ENCODE measurements around the gene TRPM3. TPM values are rescaled to one million over a fixed set of nuclear protein-coding genes. Genes with fewer than 3 reads are reported as not detected.

Gene TRPM3
- total RNA-seq, 1 donor from 2014 or later, result not detected

DNA sequence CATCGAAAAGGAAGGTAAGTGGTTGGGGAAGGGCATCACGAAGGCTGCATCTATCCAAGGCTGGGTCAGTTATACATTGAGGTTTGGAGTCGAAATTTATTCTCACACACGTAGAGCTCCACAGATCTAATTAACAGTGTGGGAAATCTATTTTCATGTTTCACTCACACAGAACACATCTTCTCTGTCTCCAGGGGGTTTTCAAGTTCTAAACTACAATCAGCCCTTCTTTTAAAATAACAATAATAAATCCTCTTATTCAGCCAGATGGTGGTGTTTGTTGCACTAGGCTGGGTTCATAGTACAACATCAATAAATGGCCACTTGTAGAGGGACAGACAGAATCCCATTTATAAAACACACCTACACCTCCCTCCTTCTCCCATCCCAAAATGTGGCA is 532.4 kb downstream of the TRPM3 start:
- no peaks in the 10 kb centered on the region for H3K27me3 Mint-ChIP-seq (ENCODE audit: low read depth)

DNA sequence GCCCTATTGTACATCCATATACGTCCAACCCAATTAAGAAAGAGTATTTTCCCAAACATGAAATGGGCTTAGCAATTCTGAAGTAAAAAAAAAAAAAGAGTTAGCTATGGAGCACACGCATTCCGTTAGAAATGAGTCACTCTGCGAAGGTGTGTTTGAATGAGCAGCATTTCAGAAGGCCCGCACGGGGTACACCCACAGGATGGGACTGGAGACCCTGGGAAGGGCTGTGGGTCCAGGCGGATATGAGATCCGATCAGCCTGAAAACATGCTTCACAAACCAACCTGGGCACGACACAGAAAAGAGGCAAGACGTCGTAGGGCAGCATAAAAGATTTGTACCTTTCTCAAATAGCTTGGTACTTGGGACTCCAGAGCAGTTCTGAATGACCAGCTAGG is 533.0 kb downstream of the TRPM3 start:
- intact Hi-C loops (cut with micrococcal nuclease), result no loop called here
- no peak overlapping the region for H3K4me3 Mint-ChIP-seq (ENCODE audit: low read depth)
- no peak for DNase-seq (ENCODE audit: low spot score)
- H3K36me3 Mint-ChIP-seq (ENCODE audit: low read depth), result no peaks in the 10 kb centered on the region
- no peaks in the 10 kb centered on the region for H3K9me3 Mint-ChIP-seq
- no peaks in the 10 kb centered on the region for H3K27me3 Mint-ChIP-seq (ENCODE audit: low read depth)
- no peaks in the 10 kb centered on the region for H3K4me1 Mint-ChIP-seq (ENCODE audit: low read depth)
- H3K27ac Mint-ChIP-seq, result no peak overlapping the region

More for the DNA sequence above, 532.4 kb downstream of the TRPM3 start:
- Mint-ChIP-seq H3K4me3 (ENCODE audit: low read depth) (no peak overlapping the region), H3K9me3 (no peaks in the 10 kb centered on the region), H3K4me1 (ENCODE audit: low read depth) (no peaks in the 10 kb centered on the region), H3K27ac (no peak overlapping the region), H3K36me3 (ENCODE audit: low read depth) (no peaks in the 10 kb centered on the region)
- intact Hi-C loops (cut with micrococcal nuclease), result no loop called here
- no peak for DNase-seq (ENCODE audit: low spot score)

DNA sequence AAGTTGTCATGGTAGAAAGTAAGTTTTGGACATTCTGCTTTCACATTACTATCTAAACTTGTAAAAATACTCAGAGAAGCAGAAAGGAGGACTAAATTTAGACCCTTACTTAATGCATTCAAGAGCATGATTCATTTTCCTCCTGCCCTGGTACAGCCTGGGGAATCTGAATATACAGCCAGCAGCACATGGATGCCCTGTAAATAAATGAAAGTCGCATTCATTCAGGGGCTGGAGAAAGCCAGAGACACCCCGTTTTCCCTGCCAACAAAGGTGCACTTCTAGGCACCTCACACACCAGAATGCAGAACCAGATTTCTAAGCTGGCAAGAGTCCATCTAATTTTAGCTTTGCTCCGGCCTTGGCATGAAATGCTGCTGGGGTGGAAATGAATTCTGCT is 534.2 kb downstream of the TRPM3 start:
- H3K4me1 Mint-ChIP-seq (ENCODE audit: low read depth), result no peaks in the 10 kb centered on the region
- H3K27me3 Mint-ChIP-seq (ENCODE audit: low read depth), result no peaks in the 10 kb centered on the region
- H3K36me3 Mint-ChIP-seq (ENCODE audit: low read depth), result no peaks in the 10 kb centered on the region
- DNase-seq (ENCODE audit: low spot score), result no peak
- H3K4me3 Mint-ChIP-seq (ENCODE audit: low read depth), result no peak overlapping the region
- intact Hi-C loops (cut with micrococcal nuclease), result no loop called here
- H3K27ac Mint-ChIP-seq, result no peak overlapping the region
- no peaks in the 10 kb centered on the region for H3K9me3 Mint-ChIP-seq

GRCh38 chr9:70586476-70586875 is 534.9 kb downstream of the TRPM3 start:
- Mint-ChIP-seq H3K27ac (no peak overlapping the region), H3K9me3 (no peaks in the 10 kb centered on the region), H3K36me3 (ENCODE audit: low read depth) (no peaks in the 10 kb centered on the region), H3K4me1 (ENCODE audit: low read depth) (peaks cover 4% of the 10 kb centered on the region), H3K27me3 (ENCODE audit: low read depth) (no peaks in the 10 kb centered on the region), H3K4me3 (ENCODE audit: low read depth) (no peak overlapping the region)
- DNase-seq (ENCODE audit: low spot score), result no peak
- intact Hi-C loops (cut with micrococcal nuclease), result no loop called here

- Mint-ChIP-seq H3K27ac (no peak overlapping the region), H3K4me1 (ENCODE audit: low read depth) (peaks cover 4% of the 10 kb centered on the region), H3K27me3 (ENCODE audit: low read depth) (no peaks in the 10 kb centered on the region), H3K9me3 (no peaks in the 10 kb centered on the region), H3K4me3 (ENCODE audit: low read depth) (no peak overlapping the region), H3K36me3 (ENCODE audit: low read depth) (no peaks in the 10 kb centered on the region)
- intact Hi-C loops (cut with micrococcal nuclease), result no loop called here
- DNase-seq (ENCODE audit: low spot score), result no peak
Measured at GRCh38 chr9:70581955-70582350, 539.5 kb downstream of the TRPM3 start.

DNA sequence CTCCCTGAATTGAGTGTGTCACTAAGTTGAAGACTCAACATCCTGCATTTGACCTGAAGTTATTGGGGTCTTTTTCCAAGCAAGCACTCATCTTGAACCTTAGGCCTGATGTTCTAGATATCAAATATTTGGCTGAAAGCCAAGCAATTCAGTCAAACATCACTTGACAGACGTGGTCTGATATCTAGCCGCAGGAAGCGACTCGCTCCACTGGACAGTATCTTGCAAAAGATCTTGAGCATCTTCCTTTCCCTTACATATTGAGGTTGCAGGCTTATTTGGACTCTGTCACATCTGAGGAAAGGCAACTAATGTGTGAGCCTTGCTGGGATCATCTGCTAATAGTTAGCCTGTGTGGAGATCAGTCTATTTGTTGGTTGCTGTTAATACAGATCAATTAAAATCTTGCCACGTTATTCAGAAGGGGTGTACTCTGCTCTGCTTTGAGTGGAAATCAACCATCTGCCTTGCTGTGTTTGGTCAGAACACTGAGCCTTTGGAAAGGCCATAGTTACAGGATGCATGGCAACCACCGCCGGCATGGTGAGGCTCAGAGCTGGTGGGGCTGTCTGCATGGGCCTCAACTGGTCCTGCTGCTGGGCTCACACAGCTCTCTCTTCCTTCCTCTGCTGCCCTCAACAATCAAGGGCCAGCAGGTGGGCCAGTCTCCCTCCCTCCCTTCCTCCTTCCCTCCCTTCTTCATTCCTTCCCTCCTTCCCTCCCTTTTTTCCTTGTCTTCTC is 540.0 kb downstream of the TRPM3 start:
- intact Hi-C loops (cut with micrococcal nuclease), result no loop called here
- Mint-ChIP-seq H3K9me3 (no peaks in the 10 kb centered on the region), H3K4me1 (ENCODE audit: low read depth) (peaks cover 4% of the 10 kb centered on the region), H3K36me3 (ENCODE audit: low read depth) (no peaks in the 10 kb centered on the region), H3K27ac (no peak overlapping the region), H3K4me3 (ENCODE audit: low read depth) (no peak overlapping the region), H3K27me3 (ENCODE audit: low read depth) (no peaks in the 10 kb centered on the region)
- no peak for DNase-seq (ENCODE audit: low spot score)

DNA sequence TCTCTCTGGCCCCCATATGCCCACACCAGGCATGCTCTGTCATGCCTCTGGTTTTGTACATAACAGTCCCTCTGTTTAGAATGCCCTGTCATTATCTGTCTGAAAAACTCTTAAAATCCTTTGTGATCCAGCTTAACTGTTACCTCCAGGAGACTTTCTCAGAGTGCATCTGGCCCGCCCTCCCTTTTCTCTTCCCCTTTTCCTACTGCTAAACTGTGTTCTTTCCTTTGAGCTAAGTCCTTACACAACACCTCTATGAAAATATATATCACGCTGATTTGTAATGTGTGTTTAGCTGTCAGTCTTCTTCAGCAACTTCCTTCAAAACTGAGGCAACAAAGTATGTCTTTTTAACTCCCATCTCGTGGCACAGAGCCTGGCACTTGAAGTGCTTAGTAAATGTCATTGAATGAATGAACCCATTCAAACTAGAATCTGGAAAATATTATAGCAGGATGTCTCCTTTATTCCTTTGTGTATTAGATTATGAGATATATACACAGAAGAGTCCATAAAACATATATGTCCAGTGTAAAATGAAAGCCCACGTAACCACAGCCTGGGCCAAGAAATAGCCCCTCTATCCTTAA is 540.7 kb downstream of the TRPM3 start:
- Mint-ChIP-seq H3K27me3 (ENCODE audit: low read depth) (no peaks in the 10 kb centered on the region), H3K9me3 (no peaks in the 10 kb centered on the region), H3K27ac (no peak overlapping the region), H3K4me1 (ENCODE audit: low read depth) (peaks cover 4% of the 10 kb centered on the region), H3K36me3 (ENCODE audit: low read depth) (no peaks in the 10 kb centered on the region), H3K4me3 (ENCODE audit: low read depth) (no peak overlapping the region)
- DNase-seq (ENCODE audit: low spot score), result no peak
- intact Hi-C loops (cut with micrococcal nuclease), result no loop called here

DNA sequence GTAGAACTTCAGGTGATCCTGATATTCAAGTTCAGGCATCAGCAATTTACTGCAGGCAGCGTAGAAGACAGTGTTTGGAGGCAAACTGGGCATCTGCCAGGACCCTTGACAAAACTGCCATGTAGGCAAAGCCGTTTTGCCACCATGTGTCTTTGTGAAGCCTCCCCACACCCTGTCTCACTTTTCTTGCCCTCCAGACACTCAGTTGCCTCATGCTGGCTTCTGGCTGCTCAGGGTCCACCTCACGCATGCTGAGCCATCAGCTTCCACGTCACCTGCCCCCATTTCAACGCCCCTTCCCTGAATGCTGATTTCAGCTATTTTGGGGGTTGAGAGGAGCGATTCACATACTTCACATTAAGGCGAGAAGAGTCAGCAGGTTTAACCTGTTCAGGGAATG is 541.7 kb downstream of the TRPM3 start:
- Mint-ChIP-seq H3K9me3 (no peaks in the 10 kb centered on the region), H3K36me3 (ENCODE audit: low read depth) (no peaks in the 10 kb centered on the region), H3K4me1 (ENCODE audit: low read depth) (peaks cover 4% of the 10 kb centered on the region), H3K27me3 (ENCODE audit: low read depth) (no peaks in the 10 kb centered on the region), H3K27ac (no peak overlapping the region), H3K4me3 (ENCODE audit: low read depth) (no peak overlapping the region)
- intact Hi-C loops (cut with micrococcal nuclease), result no loop called here
- DNase-seq (ENCODE audit: low spot score), result no peak

DNA sequence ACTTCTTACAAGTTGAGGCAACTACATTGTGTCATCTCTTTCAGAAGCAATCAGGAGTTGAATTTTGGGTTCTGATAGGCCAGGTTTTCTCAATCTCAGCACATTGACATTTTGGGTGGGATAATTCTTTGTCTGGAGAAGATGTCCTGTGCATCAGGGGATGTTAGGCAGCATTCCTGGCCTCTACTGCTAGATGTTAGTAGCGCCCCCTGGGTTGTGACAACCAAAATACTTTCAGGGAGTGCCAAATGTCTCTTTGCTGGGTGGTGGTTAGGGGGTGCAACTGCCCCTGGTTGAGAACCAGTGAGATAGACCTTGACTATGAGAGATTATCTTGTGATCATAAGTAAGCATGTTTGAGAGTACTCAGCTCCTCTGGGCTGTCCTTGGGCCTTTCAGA is 542.7 kb downstream of the TRPM3 start:
- Mint-ChIP-seq H3K9me3 (no peaks in the 10 kb centered on the region), H3K4me3 (ENCODE audit: low read depth) (no peak overlapping the region), H3K36me3 (ENCODE audit: low read depth) (no peaks in the 10 kb centered on the region), H3K27ac (no peak overlapping the region), H3K27me3 (ENCODE audit: low read depth) (no peaks in the 10 kb centered on the region), H3K4me1 (ENCODE audit: low read depth) (peaks cover 4% of the 10 kb centered on the region)
- intact Hi-C loops (cut with micrococcal nuclease), result no loop called here
- no peak for DNase-seq (ENCODE audit: low spot score)

DNA sequence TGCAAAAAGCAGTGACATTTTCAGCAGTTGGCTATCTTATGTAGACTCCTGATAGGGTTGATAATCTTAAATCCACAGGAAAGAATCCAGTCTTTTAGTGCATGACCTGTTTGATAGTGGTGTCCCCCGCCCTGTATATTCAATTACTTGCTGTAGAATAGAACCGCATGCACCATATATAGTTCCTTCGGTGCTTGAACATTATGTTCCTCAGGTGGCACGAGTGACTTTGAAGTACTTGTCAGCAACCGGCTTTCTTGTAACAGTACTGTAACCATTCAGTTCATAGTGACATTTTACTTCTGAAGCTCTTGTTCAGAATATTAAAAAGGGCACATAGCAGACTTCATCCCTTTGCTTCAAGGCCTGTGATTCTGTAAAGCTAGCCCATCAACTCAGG is 543.8 kb downstream of the TRPM3 start:
- Mint-ChIP-seq H3K4me3 (ENCODE audit: low read depth) (no peak overlapping the region), H3K27me3 (ENCODE audit: low read depth) (no peaks in the 10 kb centered on the region), H3K27ac (no peak overlapping the region), H3K9me3 (no peaks in the 10 kb centered on the region), H3K36me3 (ENCODE audit: low read depth) (no peaks in the 10 kb centered on the region), H3K4me1 (ENCODE audit: low read depth) (peaks cover 4% of the 10 kb centered on the region)
- intact Hi-C loops (cut with micrococcal nuclease), result no loop called here
- DNase-seq (ENCODE audit: low spot score), result no peak

DNA sequence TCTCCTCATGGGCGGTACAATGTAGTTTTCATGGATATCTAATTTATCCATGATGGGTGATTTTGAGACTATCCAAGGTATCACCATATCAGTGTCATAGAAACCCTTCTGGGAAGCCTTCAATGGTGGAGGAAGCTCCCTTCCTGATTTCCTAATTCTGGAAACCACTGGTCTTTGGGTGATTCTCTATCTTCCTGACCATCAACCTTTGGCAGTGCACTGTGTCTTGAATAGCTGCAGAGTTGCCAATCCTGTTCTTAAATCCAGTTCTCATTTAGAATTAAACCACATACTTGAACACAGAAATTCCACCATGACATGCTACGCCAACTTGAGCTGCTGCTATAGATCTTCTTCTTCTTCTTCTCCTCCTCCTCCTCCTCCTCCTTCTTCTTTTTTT is 545.3 kb downstream of the TRPM3 start:
- Mint-ChIP-seq H3K27ac (no peak overlapping the region), H3K36me3 (ENCODE audit: low read depth) (no peaks in the 10 kb centered on the region), H3K27me3 (ENCODE audit: low read depth) (no peaks in the 10 kb centered on the region), H3K4me3 (ENCODE audit: low read depth) (no peak overlapping the region), H3K9me3 (no peaks in the 10 kb centered on the region), H3K4me1 (ENCODE audit: low read depth) (no peaks in the 10 kb centered on the region)
- intact Hi-C loops (cut with micrococcal nuclease), result no loop called here
- no peak for DNase-seq (ENCODE audit: low spot score)

DNA sequence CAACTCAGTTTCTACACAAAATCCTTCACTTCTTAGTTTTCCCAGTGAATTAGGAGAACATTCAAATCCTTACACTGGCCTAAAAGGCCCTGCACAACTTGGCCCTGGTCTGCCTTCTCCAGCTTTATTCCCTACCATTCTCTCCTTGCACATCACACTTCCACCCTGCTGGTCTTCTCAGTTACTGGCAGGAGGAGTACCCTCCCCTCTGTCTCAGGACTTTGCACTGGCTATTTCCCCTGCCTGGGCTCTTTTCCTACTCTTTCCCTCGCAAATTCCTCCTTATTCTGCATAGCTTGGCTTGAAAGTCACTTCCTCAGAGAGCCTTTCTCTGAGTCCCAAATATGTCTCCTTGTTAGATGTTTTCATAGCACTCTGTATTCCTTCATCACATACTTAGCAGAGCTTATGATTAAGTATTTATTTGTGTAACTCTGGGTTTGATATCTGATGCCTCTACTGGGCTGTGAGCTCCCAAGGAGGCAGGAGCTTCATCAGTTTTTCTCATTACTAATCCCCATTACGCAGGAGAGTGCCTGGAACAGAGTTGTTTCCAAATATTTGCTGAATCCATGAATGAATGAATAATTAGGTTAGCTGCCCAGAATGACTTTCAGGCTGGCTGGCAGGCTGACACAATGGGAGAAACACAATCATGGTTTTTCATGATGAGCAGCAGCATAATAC is 547.1 kb downstream of the TRPM3 start:
- Mint-ChIP-seq H3K27ac (no peak overlapping the region), H3K9me3 (peaks cover 3% of the 10 kb centered on the region), H3K4me3 (ENCODE audit: low read depth) (no peak overlapping the region), H3K4me1 (ENCODE audit: low read depth) (no peaks in the 10 kb centered on the region), H3K27me3 (ENCODE audit: low read depth) (no peaks in the 10 kb centered on the region), H3K36me3 (ENCODE audit: low read depth) (no peaks in the 10 kb centered on the region)
- no peak for DNase-seq (ENCODE audit: low spot score)
- intact Hi-C loops (cut with micrococcal nuclease), result no loop called here

DNA sequence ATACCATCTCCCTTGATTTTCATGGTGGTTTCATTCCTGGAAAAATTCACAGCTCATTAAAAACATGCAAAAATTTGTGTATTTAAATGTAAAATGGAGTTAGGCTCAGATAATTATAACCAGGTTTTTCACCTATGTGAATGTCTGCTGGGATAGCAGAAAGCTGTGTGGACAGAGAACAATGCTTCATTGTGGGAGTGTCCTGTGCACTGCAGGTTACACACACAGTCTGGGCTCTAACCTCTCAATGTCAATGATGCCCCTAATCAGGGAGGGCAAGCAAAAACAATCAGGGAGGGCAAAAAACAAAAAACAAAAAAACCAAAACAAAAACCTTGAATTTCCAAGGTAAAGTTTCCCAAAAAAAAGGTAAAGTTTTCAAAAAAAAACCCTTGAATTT is 548.1 kb downstream of the TRPM3 start:
- H3K27me3 Mint-ChIP-seq (ENCODE audit: low read depth), result no peaks in the 10 kb centered on the region
- no peak for DNase-seq (ENCODE audit: low spot score)
- intact Hi-C loops (cut with micrococcal nuclease), result no loop called here
- peaks cover 3% of the 10 kb centered on the region for H3K9me3 Mint-ChIP-seq
- no peak overlapping the region for H3K27ac Mint-ChIP-seq
- H3K4me1 Mint-ChIP-seq (ENCODE audit: low read depth), result no peaks in the 10 kb centered on the region
- H3K36me3 Mint-ChIP-seq (ENCODE audit: low read depth), result no peaks in the 10 kb centered on the region
- H3K4me3 Mint-ChIP-seq (ENCODE audit: low read depth), result no peak overlapping the region

Measured in activated T-helper 2 cell treated with anti-CD3 and anti-CD28 coated beads, Interferon-gamma antibody, Interleukin-2, Interleukin-4, amounts not matched to agents 10 μg/mL and 5 μg/mL and 100 μg/mL, durations not matched to agents 14 hours and 24 hours and 36 hours (primary cell).